VCaP (cell line): ENCODE data around the gene EMILIN2.

Experiments
- H3K27ac ChIP-seq: fragments of 450-650 bp; 2 replicates; pipeline ENCODE4 v1.5.1; 2017
- TF ChIP-seq, protein P1 (sequence below): fragments of 450-650 bp; conservative IDR thresholded peaks from 2 replicates; pipeline ENCODE4 v1.5.1; 2017; ENCODE audit warnings: mild to moderate bottlenecking, moderate library complexity

Gene EMILIN2

GRCh38 chr18:2916184-2916583 lies 69.4 kb downstream of the EMILIN2 start:
- TF ChIP-seq, protein P1, sequence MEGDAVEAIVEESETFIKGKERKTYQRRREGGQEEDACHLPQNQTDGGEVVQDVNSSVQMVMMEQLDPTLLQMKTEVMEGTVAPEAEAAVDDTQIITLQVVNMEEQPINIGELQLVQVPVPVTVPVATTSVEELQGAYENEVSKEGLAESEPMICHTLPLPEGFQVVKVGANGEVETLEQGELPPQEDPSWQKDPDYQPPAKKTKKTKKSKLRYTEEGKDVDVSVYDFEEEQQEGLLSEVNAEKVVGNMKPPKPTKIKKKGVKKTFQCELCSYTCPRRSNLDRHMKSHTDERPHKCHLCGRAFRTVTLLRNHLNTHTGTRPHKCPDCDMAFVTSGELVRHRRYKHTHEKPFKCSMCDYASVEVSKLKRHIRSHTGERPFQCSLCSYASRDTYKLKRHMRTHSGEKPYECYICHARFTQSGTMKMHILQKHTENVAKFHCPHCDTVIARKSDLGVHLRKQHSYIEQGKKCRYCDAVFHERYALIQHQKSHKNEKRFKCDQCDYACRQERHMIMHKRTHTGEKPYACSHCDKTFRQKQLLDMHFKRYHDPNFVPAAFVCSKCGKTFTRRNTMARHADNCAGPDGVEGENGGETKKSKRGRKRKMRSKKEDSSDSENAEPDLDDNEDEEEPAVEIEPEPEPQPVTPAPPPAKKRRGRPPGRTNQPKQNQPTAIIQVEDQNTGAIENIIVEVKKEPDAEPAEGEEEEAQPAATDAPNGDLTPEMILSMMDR = no peak

DNA sequence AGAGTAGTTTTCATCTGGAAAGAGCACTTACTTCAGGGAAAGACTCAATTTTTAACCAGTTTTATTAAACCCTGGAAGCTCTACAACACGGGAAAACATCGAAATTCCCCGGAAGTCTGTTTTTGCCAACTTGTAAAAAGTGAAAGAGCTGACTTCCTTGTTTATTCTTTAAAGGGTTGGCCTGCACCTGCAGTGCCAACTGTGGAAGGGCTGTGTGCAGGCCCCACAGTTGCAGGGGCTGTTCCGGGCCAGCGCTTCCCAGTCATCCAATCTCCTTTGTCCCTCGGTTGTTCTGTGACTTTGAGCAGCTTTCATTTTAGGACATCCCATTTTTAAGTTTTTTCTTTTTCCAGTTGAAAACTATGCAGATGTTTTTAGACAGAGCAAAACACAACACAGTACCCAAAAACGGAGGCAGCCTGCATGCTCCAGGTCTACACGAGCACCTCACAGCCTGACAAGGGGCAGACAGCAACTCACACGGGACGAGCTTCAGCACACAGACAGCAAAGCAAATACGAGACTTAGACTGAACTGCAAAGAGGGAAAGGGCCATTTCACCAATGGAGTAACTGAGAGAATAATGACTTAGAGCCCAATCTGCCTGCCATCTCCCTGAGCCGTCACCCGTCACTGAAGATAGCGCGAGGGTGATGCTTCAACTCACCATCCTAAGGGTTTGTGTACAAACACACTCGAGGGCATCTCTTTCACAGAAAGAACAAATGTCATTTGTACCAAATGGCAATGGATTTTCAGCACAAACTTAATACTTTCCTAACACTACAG lies 70.6 kb downstream of the EMILIN2 start:
- H3K27ac ChIP-seq = peak overlapping the region; percentile 65

More at GRCh38 chr18:2916184-2916583, 69.4 kb downstream of the EMILIN2 start:
- H3K27ac ChIP-seq = peak overlapping the region; percentile 65

GRCh38 chr18:2918761-2919550 lies 72.2 kb downstream of the EMILIN2 start:
- H3K27ac ChIP-seq = peak overlapping the region; percentile 65
- TF ChIP-seq, protein P1 = no peak

More for the DNA sequence above, 70.6 kb downstream of the EMILIN2 start:
- TF ChIP-seq, protein P1 = no peak

DNA sequence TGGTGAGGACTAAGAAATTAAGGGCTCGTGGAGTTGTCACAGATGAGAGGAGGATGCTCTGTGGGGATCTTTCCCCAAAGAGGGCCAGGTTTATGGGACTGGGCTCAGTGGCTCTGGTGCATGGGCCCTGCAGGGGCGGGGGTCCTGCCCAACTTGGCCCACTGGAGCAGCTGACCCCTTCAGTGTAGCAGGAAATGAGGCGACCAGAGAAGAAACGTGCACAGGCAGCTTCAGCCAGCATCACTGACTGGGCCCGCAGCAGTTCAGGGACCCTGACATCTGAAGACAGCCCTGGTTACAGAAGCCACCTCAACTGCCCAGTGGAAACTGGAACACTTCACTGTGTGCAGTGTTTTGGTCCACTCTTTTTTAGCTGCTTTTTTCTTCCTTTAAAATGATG lies 72.8 kb downstream of the EMILIN2 start:
- TF ChIP-seq, protein P1 = no peak
- peak overlapping the region; percentile 65 for H3K27ac ChIP-seq

DNA sequence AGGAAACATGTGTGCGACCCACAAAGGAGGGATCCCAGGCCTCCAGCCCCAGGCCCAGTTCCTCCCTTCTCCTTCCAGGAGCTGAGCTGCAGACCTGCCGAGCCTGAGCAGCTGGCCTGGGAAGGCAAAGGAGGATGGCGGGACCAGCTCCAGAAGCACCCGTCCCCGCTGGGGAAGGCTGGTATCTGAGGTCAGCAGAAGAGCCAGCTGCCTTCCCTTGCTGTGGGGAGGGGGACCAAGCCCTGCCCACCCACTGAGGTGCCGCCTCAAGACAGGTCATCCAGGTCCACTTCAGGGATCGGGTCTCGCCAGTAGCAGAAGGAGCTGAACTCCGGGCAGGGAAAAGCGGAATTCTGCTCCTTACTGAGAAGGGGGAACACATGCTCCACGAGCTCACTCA lies 73.2 kb downstream of the EMILIN2 start:
- peak overlapping the region; percentile 65 for H3K27ac ChIP-seq
- TF ChIP-seq, protein P1 = no peak

DNA sequence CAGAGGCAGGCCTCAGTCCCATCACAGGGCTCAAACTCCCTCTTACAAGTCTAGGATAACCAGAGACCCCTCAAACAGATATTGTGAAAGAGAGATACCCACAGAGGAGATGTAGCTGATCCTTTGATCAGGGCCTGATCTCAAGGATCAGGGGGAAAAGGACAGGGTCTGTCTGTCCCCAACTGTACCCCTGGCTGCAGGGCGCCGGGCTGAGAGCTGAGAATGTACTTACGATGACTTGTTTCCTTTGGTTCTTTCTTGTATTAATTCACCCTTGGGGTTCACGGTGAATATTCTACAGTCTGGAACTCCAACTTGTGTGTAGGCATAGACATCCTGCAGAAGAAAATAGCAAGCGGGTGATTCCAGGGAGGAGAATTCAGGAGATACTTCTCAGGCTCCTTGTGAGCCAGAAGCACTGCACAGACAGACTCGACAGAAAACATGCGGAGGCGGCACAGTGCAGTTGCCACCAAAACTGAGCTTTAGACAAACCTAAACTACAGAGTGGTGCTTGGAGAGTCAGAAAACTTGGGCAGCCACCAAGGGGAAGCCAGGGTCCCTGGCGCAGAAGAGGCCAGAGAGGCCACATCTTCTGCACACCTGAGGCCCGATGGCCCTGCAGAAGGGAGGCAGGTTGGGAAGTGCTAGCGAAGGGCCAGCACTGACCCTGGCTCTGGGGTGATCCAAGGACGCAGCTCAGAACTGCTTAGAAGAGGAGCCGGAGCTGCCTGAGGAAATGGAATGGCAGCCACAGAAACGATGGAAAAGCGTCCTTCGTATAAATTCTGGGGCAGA lies 73.9 kb downstream of the EMILIN2 start:
- TF ChIP-seq, protein P1 = no peak
- 0 out of 2 replicates have a peak overlapping the region, but pooled peaks have one; percentile 65 for H3K27ac ChIP-seq
